Thymus (tissue), 11 donors: ENCODE data around the gene CDKN2C. TPM values are rescaled to one million over a fixed set of nuclear protein-coding genes. Genes with fewer than 3 reads are reported as not detected.
"Not testable (repeated sequence)": the region's sequence is repeated elsewhere in the genome, so short reads cannot be mapped to it uniquely, and the experiment has no call there.

Experiments
- DNase-seq, 9 donors: peaks; one replicate each; pipeline ENCODE4 v3.0.0-alpha.2; 2013; ENCODE audit warnings: low spot score in 9 of 9, low read depth in 6 of 9, missing footprints in 1 of 9
- H3K27ac ChIP-seq, 2 donors: one replicate each; pipeline ENCODE4 v1.5.1; 2013; ENCODE audit warnings: control low read depth in 1 of 2, low read depth in 1 of 2, low read length in 1 of 2, mild to moderate bottlenecking in 1 of 2, moderate library complexity in 1 of 2
- H3K27me3 ChIP-seq, 2 donors: one replicate each; pipeline ENCODE4 v1.5.1; 2013; ENCODE audit warnings: low read length in 1 of 2; ENCODE audit not compliant: control insufficient read depth in 2 of 2, insufficient read depth in 1 of 2
- H3K36me3 ChIP-seq, 2 donors: one replicate each; pipeline ENCODE4 v1.5.1; 2013; ENCODE audit warnings: low read length in 1 of 2, mild to moderate bottlenecking in 1 of 2, moderate library complexity in 1 of 2; ENCODE audit not compliant: control insufficient read depth in 2 of 2, insufficient read depth in 2 of 2
- H3K4me1 ChIP-seq, 2 donors: one replicate each; pipeline ENCODE4 v1.5.1; 2013; ENCODE audit warnings: low read length in 2 of 2; ENCODE audit not compliant: control insufficient read depth in 2 of 2, insufficient read depth in 2 of 2
- H3K4me3 ChIP-seq, 2 donors: one replicate each; pipeline ENCODE4 v1.5.1; 2013; ENCODE audit warnings: low read length in 2 of 2, control low read depth in 1 of 2, mild to moderate bottlenecking in 1 of 2
- H3K9me3 ChIP-seq, 2 donors: one replicate each; pipeline ENCODE4 v1.5.1; 2013; ENCODE audit warnings: low read length in 1 of 2, mild to moderate bottlenecking in 1 of 2; ENCODE audit not compliant: control insufficient read depth in 2 of 2, insufficient read depth in 1 of 2
- WGBS: extraction: QIAGEN DNeasy Blood & Tissue Kit; methylation state at CpG from one replicate; pipeline ENCODE4 v1.1.7; 2013; 5-methylcytosine and 5-hydroxymethylcytosine counted together
- polyA plus RNA-seq: library from polyadenylated mRNA; stranded (reverse); fragments of 200-250 nt; gene quantifications from one replicate; pipeline ENCODE4 v1.2.3, GENCODE V29; 2013
- total RNA-seq: library from RNA; stranded (reverse); fragments of 120-200 nt; gene quantifications from one replicate; pipeline ENCODE4 v1.2.4, GENCODE V29; 2013
- donor health status: healthy.

The CDKN2C gene
- total and polyA plus RNA-seq, 2 donors: 24.2 to 34.3 TPM

DNA sequence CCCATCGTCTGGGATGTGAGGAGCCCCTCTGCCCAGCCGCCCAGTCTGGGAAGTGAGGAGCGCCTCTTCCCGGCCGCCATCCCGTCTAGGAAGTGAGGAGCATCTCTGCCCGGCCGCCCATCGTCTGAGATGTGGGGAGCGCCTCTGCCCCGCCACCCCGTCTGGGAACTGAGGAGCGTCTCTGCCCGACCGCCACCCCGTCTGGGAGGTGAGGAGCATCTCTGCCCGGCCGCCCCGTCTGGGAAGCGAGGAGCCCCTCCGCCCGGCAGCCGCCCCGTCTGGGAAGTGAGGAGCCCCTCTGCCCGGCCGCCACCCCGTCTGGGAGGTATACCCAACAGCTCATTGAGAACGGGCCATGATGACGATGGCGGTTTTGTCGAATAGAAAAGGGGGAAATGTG is 17.5 kb upstream of the CDKN2C start:
- H3K27ac ChIP-seq, H3K4me3 ChIP-seq, H3K27me3 ChIP-seq, H3K36me3 ChIP-seq, H3K9me3 ChIP-seq, H3K4me1 ChIP-seq, DNase-seq: not testable (repeated sequence)
- 95% methylated on average over 31 of the region's 31 CpGs for WGBS

DNA sequence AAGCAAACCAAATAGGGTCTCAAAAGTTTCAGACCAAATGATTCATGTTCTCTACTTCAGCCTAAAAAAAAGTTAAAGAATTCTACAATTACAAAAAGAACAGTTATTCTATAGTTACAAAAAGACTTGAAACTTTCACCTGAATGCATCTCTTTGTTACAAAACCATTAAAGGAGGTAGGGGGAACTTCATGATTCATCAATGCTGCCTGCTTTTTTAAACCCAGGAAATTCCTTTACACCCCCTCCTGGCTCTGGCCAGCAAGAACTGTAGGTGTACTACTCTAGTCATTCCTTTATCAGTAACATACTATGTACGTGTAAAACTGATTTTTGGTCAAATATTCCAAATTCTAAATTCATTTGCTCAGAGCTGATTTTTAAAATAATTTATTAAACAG is 14.9 kb upstream of the CDKN2C start:
- Histone ChIP-seq H3K4me1 (peaks cover 5 to 8% of the 10 kb centered on the region in 2 donors), H3K27me3 (no peaks in the 10 kb centered on the region), H3K4me3 (no peak overlapping the region), H3K36me3 (peaks cover 2 to 4% of the 10 kb centered on the region in 2 donors), H3K9me3 (no peaks in the 10 kb centered on the region), H3K27ac (no peak overlapping the region)
- DNase-seq: no peak
- 87% methylated on average over 1 of the region's 1 CpG for WGBS

DNA sequence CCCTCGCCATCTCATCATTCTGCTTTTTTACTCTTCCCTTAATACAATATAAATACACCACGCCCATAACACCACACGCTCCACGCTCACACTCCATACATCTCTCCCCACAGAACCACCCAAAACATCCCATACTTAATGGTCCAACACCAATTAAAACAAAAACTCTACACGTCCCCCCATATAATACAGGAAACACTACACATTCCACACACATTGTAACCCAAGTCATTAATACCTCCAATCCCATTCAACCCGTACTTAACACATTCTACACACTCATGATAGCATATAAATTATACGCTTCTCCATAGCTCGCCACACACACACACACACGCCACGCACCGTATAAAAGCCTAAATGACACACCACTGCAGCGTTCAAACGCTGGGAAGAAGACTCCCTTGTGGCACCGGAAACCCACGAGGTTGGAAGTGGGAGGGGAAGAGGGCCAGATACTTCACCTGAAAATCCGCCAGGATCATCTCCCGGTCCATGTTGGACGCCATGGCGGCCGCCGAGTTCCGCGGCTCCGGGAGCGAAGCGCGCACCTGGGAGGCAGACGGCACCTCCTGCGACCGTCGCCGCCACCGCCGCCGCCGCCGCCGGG is 10.6 kb upstream of the CDKN2C start:
- Histone ChIP-seq H3K36me3 (peaks cover 0 to 3% of the 10 kb centered on the region in 2 donors), H3K4me1 (peaks cover 8 to 10% of the 10 kb centered on the region in 2 donors), H3K27ac (peak overlapping the region; percentile 67 to 95), H3K27me3 (no peaks in the 10 kb centered on the region), H3K9me3 (no peaks in the 10 kb centered on the region), H3K4me3 (peak overlapping the region; percentile 74 to 92)
- DNase-seq: peak in 7 of 9 donors; percentile 18 to 63 (median 38)
- 1% methylated on average over 38 of the region's 38 CpGs for whole genome bisulfite sequencing

DNA sequence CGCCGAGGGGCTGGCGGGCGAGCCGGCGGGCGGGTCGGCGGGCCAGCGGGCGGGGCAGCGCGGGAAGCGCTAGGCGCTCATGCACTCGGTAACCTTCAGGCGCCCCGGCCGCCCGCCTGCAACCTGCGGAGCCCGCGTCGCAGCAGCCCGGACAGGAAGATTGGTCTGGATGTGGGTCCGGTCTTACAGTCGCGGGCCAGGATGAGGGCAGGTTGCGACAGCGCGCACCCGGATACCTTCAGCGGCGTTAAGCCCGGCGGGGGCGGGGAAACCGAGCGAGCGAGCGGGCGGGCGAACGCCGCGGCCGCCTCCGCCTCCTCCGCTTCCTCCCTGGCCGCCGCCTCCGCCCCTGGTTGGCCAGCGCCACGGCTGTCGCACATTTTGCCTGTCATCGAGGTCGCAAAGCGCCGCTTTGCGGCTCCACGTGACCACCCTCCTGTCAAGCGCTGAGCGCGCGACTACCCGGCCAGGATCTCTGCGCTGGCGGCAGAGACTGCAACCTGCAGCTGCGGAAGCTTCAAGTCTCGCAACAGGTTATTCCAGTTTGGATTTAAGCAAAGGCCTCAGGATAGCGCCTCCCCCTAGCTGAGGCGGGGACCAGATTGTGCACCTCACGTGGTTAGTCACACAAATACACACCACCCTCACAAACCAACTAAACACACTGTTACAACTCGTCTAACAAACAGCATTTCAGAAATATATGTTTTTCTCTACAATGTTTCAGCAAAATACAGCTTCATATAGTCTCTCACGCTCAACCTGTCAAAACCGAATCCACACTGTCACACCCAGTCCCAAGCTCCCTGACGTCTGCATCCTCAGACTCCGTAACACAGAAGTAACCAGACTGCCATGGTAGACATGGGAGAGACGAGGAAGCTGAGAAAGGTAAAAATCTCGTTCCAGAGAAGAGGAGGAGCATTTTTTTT is 9.9 kb upstream of the CDKN2C start, which contains the start of gene FAF1:
FAF1 (minus strand) TSS at position 355 of the 932 bp plus-strand sequence. CDS start 456 bp downstream, outside the sequence.
- Histone ChIP-seq H3K27me3 (no peaks in the 10 kb centered on the region), H3K4me1 (peaks cover 5 to 8% of the 10 kb centered on the region in 2 donors), H3K27ac (peak within 1 kb of the TSS; percentile 87 to 95), H3K9me3 (no peaks in the 10 kb centered on the region), H3K36me3 (no peaks in the 10 kb centered on the region), H3K4me3 (peak within 1 kb of the TSS; percentile 74 to 92)
- under 1% methylated on average over 80 of the region's 80 CpGs for WGBS
- DNase-seq: peak; percentile 94 to 99 (median 97)

DNA sequence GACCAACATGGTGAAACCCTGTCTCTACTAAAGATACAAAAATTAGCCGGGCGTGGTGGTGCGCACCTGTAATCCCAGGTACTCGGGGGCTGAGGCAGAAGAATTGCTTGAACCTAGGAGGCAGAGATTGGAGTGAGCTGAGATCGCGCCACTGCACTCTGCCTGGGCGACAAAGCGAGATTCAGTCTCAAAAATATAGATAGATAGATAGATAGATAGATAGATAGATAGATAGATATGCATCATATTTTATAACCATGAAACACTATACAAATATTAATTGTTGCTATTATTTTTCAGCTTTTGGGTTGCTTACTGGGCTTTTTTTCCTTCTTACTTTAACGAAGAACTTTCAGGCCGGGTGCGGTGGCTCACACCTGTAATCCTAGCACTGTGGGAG is 5.2 kb upstream of the CDKN2C start:
- 95% methylated on average over 11 of the region's 11 CpGs for WGBS
- Histone ChIP-seq H3K27ac (no peak overlapping the region), H3K9me3 (no peaks in the 10 kb centered on the region), H3K36me3 (no peaks in the 10 kb centered on the region), H3K4me3 (no peak overlapping the region), H3K4me1 (peaks cover 5 to 12% of the 10 kb centered on the region in 2 donors), H3K27me3 (peaks cover 0 to 5% of the 10 kb centered on the region in 2 donors)
- DNase-seq: no peak

DNA sequence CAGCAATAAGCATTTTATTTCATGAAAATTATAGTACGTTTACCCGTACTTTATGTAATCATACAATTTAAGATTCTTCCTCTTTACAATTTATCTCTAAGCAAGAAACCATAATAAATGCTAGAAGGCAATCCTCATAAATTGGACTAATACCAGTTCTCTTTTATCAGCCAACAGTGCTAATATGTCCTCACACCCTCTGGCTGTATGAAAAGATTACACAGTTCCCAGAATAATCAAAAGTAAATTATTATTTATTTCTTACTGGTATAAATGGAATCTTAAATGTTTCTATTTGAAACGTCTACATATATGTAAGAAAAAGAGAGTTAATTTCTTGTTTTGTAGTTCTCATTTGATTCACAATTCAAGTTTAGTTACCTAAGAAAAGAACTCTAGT is 3.1 kb upstream of the CDKN2C start:
- no peaks in the 10 kb centered on the region for H3K9me3 ChIP-seq
- H3K4me3 ChIP-seq: no peak overlapping the region
- DNase-seq: no peak
- H3K27ac ChIP-seq: no peak overlapping the region
- WGBS: 97% methylated on average over 3 of the region's 3 CpGs
- peaks cover 0 to 5% of the 10 kb centered on the region in 2 donors for H3K27me3 ChIP-seq
- no peaks in the 10 kb centered on the region for H3K36me3 ChIP-seq
- H3K4me1 ChIP-seq: peaks cover 5 to 10% of the 10 kb centered on the region in 2 donors

DNA sequence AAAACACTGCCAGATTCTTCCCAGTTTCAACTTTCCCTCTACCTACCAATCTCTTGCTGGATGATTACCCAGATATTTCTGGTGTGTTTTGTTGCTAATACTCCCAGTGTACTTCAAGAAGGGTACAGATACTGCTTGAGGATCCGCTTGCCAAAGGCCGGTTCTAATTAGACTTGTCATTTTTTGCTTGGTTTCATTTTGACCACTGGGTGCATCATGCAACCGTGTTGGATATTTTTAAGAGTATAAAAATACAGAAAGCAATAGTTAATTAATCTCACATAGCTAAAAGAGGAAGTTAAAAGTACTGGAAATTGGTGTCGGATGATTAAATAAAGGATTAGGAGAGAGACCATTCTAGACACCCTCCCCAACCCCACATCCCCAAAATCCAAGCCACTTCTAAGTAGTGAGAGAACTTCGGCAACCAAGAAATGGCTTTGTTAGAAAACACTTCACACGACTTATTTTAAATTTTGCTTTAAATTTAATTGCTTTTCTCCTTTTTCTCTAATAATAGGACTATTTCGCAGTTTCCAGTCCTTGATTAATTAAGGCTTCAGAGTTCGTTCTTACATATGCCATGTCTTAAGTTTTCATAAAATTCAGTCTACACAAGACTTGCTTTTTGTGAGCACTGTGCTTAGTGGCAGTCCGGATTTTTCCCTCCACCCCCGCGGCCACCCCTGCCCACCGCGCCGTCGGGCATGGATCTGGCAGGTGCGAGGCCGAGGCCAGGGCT is 2.5 kb upstream of the CDKN2C start:
- Histone ChIP-seq H3K9me3 (no peaks in the 10 kb centered on the region), H3K27me3 (peaks cover 0 to 5% of the 10 kb centered on the region in 2 donors), H3K4me1 (peaks cover 5 to 10% of the 10 kb centered on the region in 2 donors), H3K4me3 (peak overlapping the region; percentile 90 to 91), H3K36me3 (no peaks in the 10 kb centered on the region), H3K27ac (peak overlapping the region; percentile 95 to 98)
- 33% methylated on average over 17 of the region's 17 CpGs for WGBS
- no peak for DNase-seq

DNA sequence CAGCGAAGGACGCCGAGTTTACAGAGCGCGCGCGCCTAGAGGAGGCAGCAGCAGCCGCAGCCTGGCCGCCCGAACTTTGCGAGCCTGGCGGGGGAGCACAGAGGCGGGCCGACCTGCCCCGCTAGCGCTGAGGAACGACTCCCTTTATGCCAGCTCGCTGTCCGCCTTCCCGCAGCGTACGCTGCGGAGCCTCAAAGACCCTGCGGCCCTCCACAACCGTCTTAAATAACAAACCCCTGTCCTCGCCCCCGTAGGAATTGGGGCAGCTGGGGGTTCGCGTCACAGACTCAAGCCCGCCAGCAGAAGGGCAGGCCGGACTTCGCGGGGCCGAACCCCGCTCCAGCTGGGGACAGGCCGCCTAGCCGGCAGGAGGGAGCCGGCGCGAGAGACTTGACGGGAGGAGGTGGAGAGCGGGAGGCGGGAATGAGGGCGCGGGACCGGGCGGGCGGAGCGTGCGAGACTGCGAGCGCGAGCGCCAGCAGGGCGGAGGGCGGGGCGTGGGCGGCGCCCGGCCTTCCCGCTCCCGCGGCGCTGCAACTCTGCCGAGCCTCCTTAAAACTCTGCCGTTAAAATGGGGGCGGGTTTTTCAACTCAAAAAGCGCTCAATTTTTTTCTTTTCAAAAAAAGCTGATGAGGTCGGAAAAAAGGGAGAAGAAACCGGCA is 1.8 kb upstream of the CDKN2C start:
- no peaks in the 10 kb centered on the region for H3K9me3 ChIP-seq
- peak; percentile 68 to 93 (median 80) for DNase-seq
- H3K27ac ChIP-seq: peak overlapping the region; percentile 95 to 98
- under 1% methylated on average over 70 of the region's 70 CpGs for WGBS
- peak overlapping the region; percentile 90 to 91 for H3K4me3 ChIP-seq
- H3K4me1 ChIP-seq: peaks cover 5 to 10% of the 10 kb centered on the region in 2 donors
- no peaks in the 10 kb centered on the region for H3K36me3 ChIP-seq
- H3K27me3 ChIP-seq: peaks cover 0 to 5% of the 10 kb centered on the region in 2 donors
